DMS153 treated with DMSO at 0.1 percent for 48 hours (cell line): ENCODE measurements around the gene TCHH.
A peak's percentile ranks its signal among the peaks of the same experiment; 100 is the strongest.
"Not testable (repeated sequence)": the region's sequence is repeated elsewhere in the genome, so short reads cannot be mapped to it uniquely, and the experiment has no call there.

Experiments used
- DNase-seq: peaks from one replicate; lab custom pipeline; 2025; ENCODE audit not compliant: unreplicated experiment; lab: John Stamatoyannopoulos, UW

TCHH gene

GRCh38 chr1:152111515-152111968, 3.7 kb downstream of the TCHH start:
- DNase-seq: peak; percentile 82

- DNase-seq: peak; percentile 82
Observed at GRCh38 chr1:152110860-152111514, 4.3 kb downstream of the TCHH start.

GRCh38 chr1:152110365-152110859, 4.8 kb downstream of the TCHH start:
- no peak for DNase-seq

GRCh38 chr1:152109998-152110294, 5.3 kb downstream of the TCHH start:
- no peak for DNase-seq

- DNase-seq: no peak
Observed at GRCh38 chr1:152109231-152109997, 5.8 kb downstream of the TCHH start.

- no peak for DNase-seq
Observed at GRCh38 chr1:152108882-152109222, 6.4 kb downstream of the TCHH start.

GRCh38 chr1:152107984-152108881, 7.0 kb downstream of the TCHH start:
- DNase-seq: no peak

- DNase-seq: no peak
Observed at GRCh38 chr1:152107031-152107983, 7.9 kb downstream of the TCHH start.

GRCh38 chr1:152104854-152105253, 10.4 kb downstream of the TCHH start:
- DNase-seq: no peak

GRCh38 chr1:152096931-152097330, 18.3 kb downstream of the TCHH start:
- DNase-seq: no peak

- no peak for DNase-seq
Observed at GRCh38 chr1:152089014-152089674, 26.1 kb downstream of the TCHH start, which contains the start of gene TCHHL1. Gene TCHHL1 (minus strand): TSS chr1:152089064. CDS start chr1:152088143, 921 bp downstream.

- DNase-seq: no peak
Observed at GRCh38 chr1:152086760-152087159, 28.5 kb downstream of the TCHH start.

GRCh38 chr1:152084853-152085252, 30.4 kb downstream of the TCHH start:
- DNase-seq: no peak

GRCh38 chr1:152081026-152081425, 34.2 kb downstream of the TCHH start:
- DNase-seq: not testable (repeated sequence)

- DNase-seq: not testable (repeated sequence)
Observed at GRCh38 chr1:152080494-152080893, 34.8 kb downstream of the TCHH start.

- no peak for DNase-seq
Observed at GRCh38 chr1:152078831-152079441, 36.3 kb downstream of the TCHH start.

- DNase-seq: no peak
Observed at GRCh38 chr1:152072311-152072710, 42.9 kb downstream of the TCHH start.

GRCh38 chr1:152071123-152071522, 44.1 kb downstream of the TCHH start:
- DNase-seq: no peak

GRCh38 chr1:152067929-152068328, 47.3 kb downstream of the TCHH start:
- no peak for DNase-seq
